Liver (tissue), 9 donors: ENCODE measurements around the gene LOXL4. TPM values are rescaled to one million over a fixed set of nuclear protein-coding genes. Genes with fewer than 3 reads are reported as not detected.

Experiments used
- DNase-seq: peaks from one replicate; pipeline ENCODE4 v3.0.0-alpha.2; 2017; ENCODE audit warnings: low spot score
- H3K27ac ChIP-seq, 2 donors: one replicate each; pipeline ENCODE4 v1.7.0; 2013; ENCODE audit warnings: inconsistent platforms in 2 of 2, low read length in 2 of 2, control low read depth in 1 of 2, low read depth in 1 of 2, mild to moderate bottlenecking in 1 of 2
- H3K27me3 ChIP-seq, 4 donors: one replicate each; pipeline versions ENCODE4 v1.6.1 to v1.7.0; 2013; ENCODE audit warnings: low read length in 3 of 4, inconsistent platforms in 1 of 4, mild to moderate bottlenecking in 1 of 4, moderate library complexity in 1 of 4; ENCODE audit not compliant: control insufficient read depth in 4 of 4, insufficient read depth in 4 of 4
- H3K36me3 ChIP-seq, 4 donors: one replicate each; pipeline versions ENCODE4 v1.6.1 to v1.7.0; 2013; ENCODE audit warnings: low read length in 3 of 4, mild to moderate bottlenecking in 3 of 4, low read depth in 1 of 4, moderate library complexity in 1 of 4; ENCODE audit not compliant: control insufficient read depth in 4 of 4, insufficient read depth in 3 of 4
- H3K4me1 ChIP-seq, 4 donors: one replicate each; pipeline versions ENCODE4 v1.6.1 to v1.7.0; 2013; ENCODE audit warnings: low read length in 3 of 4, mild to moderate bottlenecking in 3 of 4, moderate library complexity in 1 of 4; ENCODE audit not compliant: control insufficient read depth in 4 of 4, insufficient read depth in 4 of 4
- H3K4me3 ChIP-seq, 3 donors: one replicate each; pipeline versions ENCODE4 v1.6.1 to v1.7.0; 2013; ENCODE audit warnings: low read length in 3 of 3, control low read depth in 1 of 3, low read depth in 1 of 3, mild to moderate bottlenecking in 1 of 3
- H3K9ac ChIP-seq, 2 donors: one replicate each; pipeline ENCODE4 v1.7.0; 2013; ENCODE audit warnings: low read length in 2 of 2, mild to moderate bottlenecking in 2 of 2, moderate library complexity in 2 of 2, control low read depth in 1 of 2, low read depth in 1 of 2
- H3K9me3 ChIP-seq, 4 donors: one replicate each; pipeline versions ENCODE4 v1.6.1 to v1.7.0; 2013; ENCODE audit warnings: low read length in 3 of 4; ENCODE audit not compliant: control insufficient read depth in 4 of 4
- ATF3 ChIP-seq: IDR thresholded peaks from 2 replicates; pipeline ENCODE4 v1.6.1; 2016; ENCODE audit warnings: antibody characterized with exemption
- EGR1 ChIP-seq, 2 donors: IDR thresholded peaks; 2 replicates each; pipeline ENCODE4 v1.6.1; 2016 to 2018; ENCODE audit warnings: antibody characterized with exemption in 2 of 2, low read depth in 2 of 2
- FOXA1 ChIP-seq: IDR thresholded peaks from 2 replicates; pipeline ENCODE4 v1.6.1; 2016; ENCODE audit warnings: antibody characterized with exemption
- FOXA2 ChIP-seq: IDR thresholded peaks from 2 replicates; pipeline ENCODE4 v1.6.1; 2016; ENCODE audit warnings: antibody characterized with exemption
- GABPA ChIP-seq, 2 donors: IDR thresholded peaks in 1 of 2; conservative IDR thresholded peaks in 1 of 2; 2 replicates each; pipeline ENCODE4 v1.6.1; 2016; ENCODE audit warnings: antibody characterized with exemption in 2 of 2, mild to moderate bottlenecking in 1 of 2, moderate library complexity in 1 of 2
- HNF4A ChIP-seq, 2 donors: conservative IDR thresholded peaks; 2 replicates each; pipeline ENCODE4 v1.6.1; 2016; ENCODE audit warnings: antibody characterized with exemption in 2 of 2, mild to moderate bottlenecking in 2 of 2
- HNF4G ChIP-seq: IDR thresholded peaks from 2 replicates; pipeline ENCODE4 v1.6.1; 2016; ENCODE audit warnings: antibody characterized with exemption
- JUND ChIP-seq, 2 donors: IDR thresholded peaks; 2 replicates each; pipeline ENCODE4 v1.6.1; 2016; ENCODE audit warnings: antibody characterized with exemption in 2 of 2
- NR2F2 ChIP-seq: IDR thresholded peaks from 2 replicates; pipeline ENCODE4 v1.6.1; 2016; ENCODE audit warnings: antibody characterized with exemption
- RAD21 ChIP-seq, 2 donors: IDR thresholded peaks; 2 replicates each; pipeline ENCODE4 v1.6.1; 2016; ENCODE audit warnings: antibody characterized with exemption in 2 of 2, mild to moderate bottlenecking in 2 of 2
- REST ChIP-seq: IDR thresholded peaks from 2 replicates; pipeline ENCODE4 v1.6.1; 2016; ENCODE audit warnings: antibody characterized with exemption, mild to moderate bottlenecking
- RXRA ChIP-seq, 2 donors: IDR thresholded peaks; 2 replicates each; pipeline ENCODE4 v1.6.1; 2017 to 2018; ENCODE audit warnings: antibody characterized with exemption in 2 of 2, mild to moderate bottlenecking in 1 of 2
- SP1 ChIP-seq: IDR thresholded peaks from 2 replicates; pipeline ENCODE4 v1.6.1; 2018; ENCODE audit warnings: antibody characterized with exemption, mild to moderate bottlenecking
- TAF1 ChIP-seq: conservative IDR thresholded peaks from 2 replicates; pipeline ENCODE4 v1.6.1; 2016; ENCODE audit warnings: antibody characterized with exemption, mild to moderate bottlenecking
- YY1 ChIP-seq: IDR thresholded peaks from 2 replicates; pipeline ENCODE4 v1.6.1; 2016; ENCODE audit warnings: antibody characterized with exemption, mild to moderate bottlenecking
- WGBS: extraction: QIAGEN DNeasy Blood & Tissue Kit; methylation state at CpG from one replicate; pipeline ENCODE4 v1.1.7; 2013; 5-methylcytosine and 5-hydroxymethylcytosine counted together
- polyA plus RNA-seq, 2 donors: library from polyadenylated mRNA; stranded (reverse) in 1 of 2; unstranded in 1 of 2; fragments of 200-250 nt in 1 of 2; fragments of >200 nt in 1 of 2; fragmentation: Nextera tagmentation in 1 of 2; extraction: Ambion mirVana in 1 of 2; gene quantifications; one replicate each; pipeline versions ENCODE4 v1.2.1 to v1.2.3, GENCODE V29; 2013 to 2015
- total RNA-seq, 2 donors: library from RNA; depleted of rRNA; stranded (reverse); fragments of >200 nt; gene quantifications; one replicate each; pipeline ENCODE4 v1.2.3, GENCODE V29; 2014
- TF ChIP-seq, protein P1 (sequence below): fragments of 150-350 bp; IDR thresholded peaks from 2 replicates; pipeline ENCODE4 v1.5.1; 2017; ENCODE audit warnings: improper control_type of control experiment, low read depth, low read length; ENCODE audit not compliant: missing input control
- TF ChIP-seq, protein P2 (sequence below): IDR thresholded peaks from 2 replicates; pipeline ENCODE4 v1.6.1; 2016; ENCODE audit warnings: antibody characterized with exemption
- TF ChIP-seq, protein P3 (sequence below): IDR thresholded peaks from 2 replicates; pipeline ENCODE4 v1.6.1; 2016; ENCODE audit warnings: antibody characterized with exemption
- donor health status: healthy.
- donor health status: healthy.
- donor health status: healthy.
- donor health status: healthy.
- donor health status: healthy.

LOXL4 gene
- total and polyA plus RNA-seq, 4 donors = 0.38 to 18.5 (median 1.0) TPM

- WGBS = 95% methylated on average over 11 of the region's 11 CpGs
- TF ChIP-seq REST (no peak), TAF1 (no peak), EGR1 (IDR thresholded peaks at IDR 0.05; ENCODE audit: low read depth in 2 of 2) (no peak), RXRA (IDR thresholded peaks at IDR 0.05) (no peak), GABPA (IDR thresholded peaks at IDR 0.05 in 1 of 2, conservative IDR thresholded peaks at IDR 0.05 in 1 of 2) (no peak), JUND (IDR thresholded peaks at IDR 0.05) (no peak), FOXA2 (no peak), RAD21 (IDR thresholded peaks at IDR 0.05) (no peak), NR2F2 (no peak), HNF4G (no peak), FOXA1 (no peak), YY1 (no peak), HNF4A (conservative IDR thresholded peaks at IDR 0.05) (no peak), SP1 (no peak), ATF3 (no peak)
- TF ChIP-seq, protein P1, sequence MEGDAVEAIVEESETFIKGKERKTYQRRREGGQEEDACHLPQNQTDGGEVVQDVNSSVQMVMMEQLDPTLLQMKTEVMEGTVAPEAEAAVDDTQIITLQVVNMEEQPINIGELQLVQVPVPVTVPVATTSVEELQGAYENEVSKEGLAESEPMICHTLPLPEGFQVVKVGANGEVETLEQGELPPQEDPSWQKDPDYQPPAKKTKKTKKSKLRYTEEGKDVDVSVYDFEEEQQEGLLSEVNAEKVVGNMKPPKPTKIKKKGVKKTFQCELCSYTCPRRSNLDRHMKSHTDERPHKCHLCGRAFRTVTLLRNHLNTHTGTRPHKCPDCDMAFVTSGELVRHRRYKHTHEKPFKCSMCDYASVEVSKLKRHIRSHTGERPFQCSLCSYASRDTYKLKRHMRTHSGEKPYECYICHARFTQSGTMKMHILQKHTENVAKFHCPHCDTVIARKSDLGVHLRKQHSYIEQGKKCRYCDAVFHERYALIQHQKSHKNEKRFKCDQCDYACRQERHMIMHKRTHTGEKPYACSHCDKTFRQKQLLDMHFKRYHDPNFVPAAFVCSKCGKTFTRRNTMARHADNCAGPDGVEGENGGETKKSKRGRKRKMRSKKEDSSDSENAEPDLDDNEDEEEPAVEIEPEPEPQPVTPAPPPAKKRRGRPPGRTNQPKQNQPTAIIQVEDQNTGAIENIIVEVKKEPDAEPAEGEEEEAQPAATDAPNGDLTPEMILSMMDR = no peak
- TF ChIP-seq, protein P2, sequence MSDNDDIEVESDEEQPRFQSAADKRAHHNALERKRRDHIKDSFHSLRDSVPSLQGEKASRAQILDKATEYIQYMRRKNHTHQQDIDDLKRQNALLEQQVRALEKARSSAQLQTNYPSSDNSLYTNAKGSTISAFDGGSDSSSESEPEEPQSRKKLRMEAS = no peak
- TF ChIP-seq, protein P3, sequence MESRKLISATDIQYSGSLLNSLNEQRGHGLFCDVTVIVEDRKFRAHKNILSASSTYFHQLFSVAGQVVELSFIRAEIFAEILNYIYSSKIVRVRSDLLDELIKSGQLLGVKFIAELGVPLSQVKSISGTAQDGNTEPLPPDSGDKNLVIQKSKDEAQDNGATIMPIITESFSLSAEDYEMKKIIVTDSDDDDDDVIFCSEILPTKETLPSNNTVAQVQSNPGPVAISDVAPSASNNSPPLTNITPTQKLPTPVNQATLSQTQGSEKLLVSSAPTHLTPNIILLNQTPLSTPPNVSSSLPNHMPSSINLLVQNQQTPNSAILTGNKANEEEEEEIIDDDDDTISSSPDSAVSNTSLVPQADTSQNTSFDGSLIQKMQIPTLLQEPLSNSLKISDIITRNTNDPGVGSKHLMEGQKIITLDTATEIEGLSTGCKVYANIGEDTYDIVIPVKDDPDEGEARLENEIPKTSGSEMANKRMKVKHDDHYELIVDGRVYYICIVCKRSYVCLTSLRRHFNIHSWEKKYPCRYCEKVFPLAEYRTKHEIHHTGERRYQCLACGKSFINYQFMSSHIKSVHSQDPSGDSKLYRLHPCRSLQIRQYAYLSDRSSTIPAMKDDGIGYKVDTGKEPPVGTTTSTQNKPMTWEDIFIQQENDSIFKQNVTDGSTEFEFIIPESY = no peak
- DNase-seq = peak; percentile 30
Measured at GRCh38 chr10:98256692-98257091, 11.3 kb downstream of the LOXL4 start.

More at GRCh38 chr10:98256692-98257091, 11.3 kb downstream of the LOXL4 start:
- Histone ChIP-seq H3K9ac (no peak overlapping the region), H3K4me3 (no peak overlapping the region), H3K4me1 (no peaks in the 10 kb centered on the region), H3K27ac (no peak overlapping the region), H3K9me3 (no peaks in the 10 kb centered on the region), H3K27me3 (no peaks in the 10 kb centered on the region), H3K36me3 (peaks cover 0 to 5% (median under 1%) of the 10 kb centered on the region in 4 donors)
